Hepatocyte (in vitro differentiated cells): Measurements from ENCODE around the gene ZFP36. TPM values are rescaled to one million over a fixed set of nuclear protein-coding genes. Genes with fewer than 3 reads are reported as not detected.

Experiments
- DNase-seq: peaks from one replicate; pipeline ENCODE4 v3.0.0-alpha.2; 2016; ENCODE audit warnings: low spot score
- H2AFZ ChIP-seq: fragments of 200-600 bp; sonication (generic); 2 replicates; pipeline ENCODE4 v1.6.0; 2016; ENCODE audit warnings: antibody characterized with exemption, mild to moderate bottlenecking
- H3K27ac ChIP-seq: fragments of 200-600 bp; sonication (generic); 2 replicates; pipeline ENCODE4 v1.5.1; 2016; ENCODE audit warnings: mild to moderate bottlenecking
- H3K27me3 ChIP-seq: fragments of 200-600 bp; sonication (generic); 2 replicates; pipeline ENCODE4 v1.6.1; 2016
- H3K36me3 ChIP-seq: fragments of 200-600 bp; sonication (generic); replicated peaks from 2 replicates; pipeline ENCODE4 v1.5.1; 2016; ENCODE audit warnings: low read depth; ENCODE audit not compliant: insufficient read depth
- H3K4me1 ChIP-seq: fragments of 200-600 bp; sonication (generic); 2 replicates; pipeline ENCODE4 v1.5.1; 2016; ENCODE audit warnings: mild to moderate bottlenecking, moderate library complexity; ENCODE audit not compliant: insufficient read depth
- H3K4me2 ChIP-seq: fragments of 200-600 bp; sonication (generic); 2 replicates; pipeline ENCODE4 v1.6.0; 2016
- H3K4me3 ChIP-seq: fragments of 200-600 bp; sonication (generic); 2 replicates; pipeline ENCODE4 v1.5.1; 2016; ENCODE audit warnings: mild to moderate bottlenecking
- H3K79me2 ChIP-seq: fragments of 200-600 bp; sonication (generic); 2 replicates; pipeline ENCODE4 v1.6.0; 2017; ENCODE audit warnings: mild to moderate bottlenecking
- H3K9me2 ChIP-seq: fragments of 200-600 bp; sonication (generic); replicated peaks from 2 replicates; pipeline ENCODE4 v1.6.0; 2017; ENCODE audit warnings: mild to moderate bottlenecking; ENCODE audit not compliant: insufficient read depth
- H3K9me3 ChIP-seq: fragments of 200-600 bp; sonication (generic); 2 replicates; pipeline ENCODE4 v1.5.1; 2016; ENCODE audit warnings: low read depth, mild to moderate bottlenecking
- H4K20me1 ChIP-seq: fragments of 200-600 bp; sonication (generic); 2 replicates; pipeline ENCODE4 v1.6.0; 2016; ENCODE audit warnings: mild to moderate bottlenecking; ENCODE audit not compliant: insufficient read depth, poor library complexity, severe bottlenecking
- CTCF ChIP-seq: fragments of 200-600 bp; sonication (generic); IDR thresholded peaks from 2 replicates; pipeline ENCODE4 v1.5.1; 2016; ENCODE audit warnings: antibody characterized with exemption, mild to moderate bottlenecking; ENCODE audit not compliant: poor library complexity
- EZH2 ChIP-seq: fragments of 200-600 bp; sonication (generic); IDR thresholded peaks from 2 replicates; pipeline ENCODE4 v1.6.1; 2016; ENCODE audit warnings: antibody characterized with exemption, mild to moderate bottlenecking, borderline replicate concordance
- EZH2phosphoT487 ChIP-seq: fragments of 200-600 bp; sonication (generic); IDR thresholded peaks from one replicate; pipeline ENCODE4 v1.6.1; 2018; ENCODE audit warnings: antibody characterized with exemption, mild to moderate bottlenecking, low read depth, moderate library complexity; ENCODE audit not compliant: unreplicated experiment, severe bottlenecking
- WGBS: methylation state at CpG from one replicate; pipeline ENCODE4 v1.1.6; 2016; ENCODE audit warnings: low lambda C conversion rate; ENCODE audit errors: missing lambda C conversion rate; 5-methylcytosine and 5-hydroxymethylcytosine counted together
- polyA plus RNA-seq: library from polyadenylated mRNA; unstranded; fragments of >200 nt; fragmentation: Nextera tagmentation; extraction: Ambion mirVana; gene quantifications from 2 replicates; pipeline ENCODE4 v1.2.1, GENCODE V29; 2016
- total RNA-seq: library from RNA; depleted of rRNA; stranded (reverse); fragments of >200 nt; gene quantifications from 2 replicates; pipeline ENCODE4 v1.2.3, GENCODE V29; 2014

The ZFP36 gene
- total and polyA plus RNA-seq, 2 experiments from 2014 or later, result 95.8 to 1,034 TPM

GRCh38 chr19:39444598-39445195, 38.0 kb downstream of the ZFP36 start:
- DNase-seq, result no peak
- Histone ChIP-seq H3K27me3 (no peaks in the 10 kb centered on the region), H3K27ac (peak overlapping the region; percentile 95), H2AFZ (peak overlapping the region; percentile 77), H3K9me2 (no peaks in the 10 kb centered on the region), H4K20me1 (peaks cover 28% of the 10 kb centered on the region), H3K9me3 (no peaks in the 10 kb centered on the region), H3K4me3 (peak overlapping the region; percentile 63), H3K36me3 (no peaks in the 10 kb centered on the region), H3K4me1 (peaks cover 19% of the 10 kb centered on the region), H3K4me2 (peak overlapping the region; percentile 96), H3K79me2 (peaks cover 50% of the 10 kb centered on the region)
- TF ChIP-seq CTCF (no peak), EZH2 (no peak), EZH2phosphoT487 (no peak)
- 12% methylated on average over 17 of the region's 17 CpGs for WGBS

GRCh38 chr19:39445196-39446111, 38.8 kb downstream of the ZFP36 start, which contains the start of gene SUPT5H:
Gene SUPT5H, plus strand, starts transcription at chr19:39445582. Its CDS starts 309 bp downstream, at chr19:39445891.
- Histone ChIP-seq H3K4me2 (peak within 1 kb of the TSS; percentile 96), H3K27ac (peak within 1 kb of the TSS; percentile 95), H3K4me1 (peaks cover 19% of the 10 kb centered on the region), H2AFZ (peak within 1 kb of the TSS; percentile 77), H3K9me3 (no peaks in the 10 kb centered on the region), H3K79me2 (peaks cover 58% of the 10 kb centered on the region), H3K27me3 (no peaks in the 10 kb centered on the region), H3K4me3 (peak within 1 kb of the TSS; percentile 63), H4K20me1 (peaks cover 35% of the 10 kb centered on the region), H3K9me2 (no peaks in the 10 kb centered on the region), H3K36me3 (no peaks in the 10 kb centered on the region)
- DNase-seq, result peak; percentile 99
- under 1% methylated on average over 68 of the region's 68 CpGs for WGBS
- TF ChIP-seq EZH2phosphoT487, result no peak
- no peak for TF ChIP-seq EZH2
- TF ChIP-seq CTCF, result no peak

- peak overlapping the region; percentile 85 for H3K4me2 ChIP-seq
- DNase-seq, result no peak
- H3K9me3 ChIP-seq, result no peaks in the 10 kb centered on the region
- peaks cover 19% of the 10 kb centered on the region for H3K4me1 ChIP-seq
- H3K27ac ChIP-seq, result peak overlapping the region; percentile 95
- H3K27me3 ChIP-seq, result no peaks in the 10 kb centered on the region
- peaks cover 45% of the 10 kb centered on the region for H4K20me1 ChIP-seq
- no peaks in the 10 kb centered on the region for H3K36me3 ChIP-seq
- TF ChIP-seq CTCF (no peak), EZH2phosphoT487 (no peak), EZH2 (no peak)
- WGBS, result 86% methylated on average over 16 of the region's 16 CpGs
- no peaks in the 10 kb centered on the region for H3K9me2 ChIP-seq
- peak overlapping the region; percentile 47 for H3K4me3 ChIP-seq
- no peak overlapping the region for H2AFZ ChIP-seq
- peaks cover 68% of the 10 kb centered on the region for H3K79me2 ChIP-seq
Measured at GRCh38 chr19:39446365-39447084, 39.9 kb downstream of the ZFP36 start.
